KG1 (cell line): ENCODE results near the gene MACROD2.
"Not testable (repeated sequence)": the region's sequence is repeated elsewhere in the genome, so short reads cannot be mapped to it uniquely, and the experiment has no call there.

ENCODE experiments used
- DNase-seq: peaks from one replicate; lab custom pipeline; 2025; lab: John Stamatoyannopoulos, UW

MACROD2 gene

GRCh38 chr20:14915356-14915755 is 920.0 kb downstream of the MACROD2 start:
- no peak for DNase-seq

- no peak for DNase-seq
These were observed 921.1 kb downstream of the MACROD2 start for GRCh38 chr20:14916360-14916920.

GRCh38 chr20:14918281-14918680 is 923.0 kb downstream of the MACROD2 start:
- no peak for DNase-seq

DNA sequence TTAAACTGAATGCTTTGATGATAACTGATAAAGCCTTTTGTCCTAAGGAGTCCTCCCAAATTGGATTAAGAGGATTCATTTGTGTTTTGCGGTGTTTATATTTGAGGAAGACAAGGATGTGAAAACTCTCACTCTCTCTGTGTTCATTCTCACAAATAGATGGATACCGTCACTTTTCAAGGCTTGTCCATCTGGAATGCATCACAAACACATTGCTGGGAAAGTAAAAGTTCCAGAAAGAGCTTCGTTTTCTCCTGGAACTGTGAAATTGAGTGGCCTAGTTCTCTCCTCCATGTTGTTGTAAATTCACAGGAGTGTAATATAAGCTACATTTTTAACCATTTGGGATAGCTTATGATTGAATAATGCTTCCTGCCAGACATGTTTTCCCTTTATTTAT is 923.7 kb downstream of the MACROD2 start:
- DNase-seq = no peak

GRCh38 chr20:14919501-14920081 is 924.3 kb downstream of the MACROD2 start:
- DNase-seq = no peak

- no peak for DNase-seq
These were observed 926.2 kb downstream of the MACROD2 start for GRCh38 chr20:14921513-14921912.

DNA sequence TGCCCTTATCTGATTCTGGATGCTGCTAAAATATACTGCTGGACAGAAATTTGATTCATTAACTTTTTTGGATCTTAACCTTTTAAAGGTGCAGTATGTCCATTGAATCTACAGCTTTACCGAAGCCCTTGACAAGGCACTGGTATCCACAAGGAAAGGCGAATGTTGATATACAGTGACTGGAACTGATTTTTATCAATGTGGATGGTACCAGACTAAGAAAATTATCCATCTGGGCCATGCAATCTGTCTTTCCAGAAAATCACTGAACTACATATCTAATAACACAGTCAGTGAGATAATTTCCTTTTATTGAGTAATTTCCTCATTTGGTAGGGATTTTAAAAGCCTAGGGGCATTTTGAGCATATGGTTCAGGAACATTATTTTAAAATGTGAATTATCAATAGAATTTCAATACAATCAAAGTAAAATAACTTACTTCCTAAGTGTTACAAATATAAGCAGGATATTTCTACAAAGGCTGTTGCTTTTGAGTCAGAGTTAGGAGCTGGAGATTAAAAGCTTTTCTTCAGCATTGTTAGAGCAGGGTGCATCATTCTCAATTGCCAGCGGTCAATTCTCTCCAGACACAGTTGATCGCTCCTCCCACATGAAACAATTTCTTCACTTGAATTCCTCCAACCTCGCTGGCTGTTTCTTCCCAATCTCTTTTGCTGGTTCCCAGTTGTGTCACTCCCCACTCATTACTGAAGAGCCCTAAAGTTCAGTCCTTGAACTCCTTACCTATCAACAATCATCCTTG is 927.4 kb downstream of the MACROD2 start:
- no peak for DNase-seq

DNA sequence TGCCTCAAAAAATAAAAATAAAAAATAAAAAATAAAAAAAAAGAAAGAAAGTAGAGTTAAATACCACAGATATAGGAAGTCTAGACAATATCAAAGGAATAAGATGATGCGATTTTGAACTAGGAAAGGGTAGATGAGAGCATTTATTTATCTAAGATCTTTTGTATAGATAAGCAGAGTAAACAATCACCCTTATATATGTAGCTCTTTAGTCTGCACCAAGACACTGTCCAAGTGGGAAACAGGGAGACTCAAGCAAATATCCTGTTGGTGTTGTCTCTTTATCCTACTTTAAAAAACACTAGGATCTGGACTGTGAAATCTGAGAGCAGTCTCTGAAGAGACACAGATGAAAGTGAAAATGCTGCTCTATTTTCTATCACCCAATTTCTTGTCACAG is 929.1 kb downstream of the MACROD2 start:
- DNase-seq = no peak

DNA sequence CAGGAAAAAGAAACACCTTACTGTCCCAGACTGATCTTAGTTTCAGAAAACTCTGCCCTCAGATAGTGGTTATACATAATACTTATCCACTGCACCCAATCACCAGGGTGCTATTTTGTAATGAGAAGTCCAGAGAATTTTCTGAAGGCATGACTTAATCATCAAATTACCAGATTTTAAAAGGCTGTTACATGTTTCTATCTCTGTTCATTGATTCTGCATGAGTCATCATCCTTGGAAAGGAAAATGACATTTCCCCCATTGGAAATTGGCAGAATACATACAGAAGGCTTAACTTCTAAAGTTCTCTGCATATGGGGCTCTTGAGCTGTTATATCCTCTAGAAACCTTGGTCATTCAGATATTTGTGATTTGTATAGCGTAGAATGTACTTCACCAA is 930.0 kb downstream of the MACROD2 start:
- no peak for DNase-seq

- DNase-seq = not testable (repeated sequence)
These were observed 931.1 kb downstream of the MACROD2 start for GRCh38 chr20:14926436-14926835.

GRCh38 chr20:14928083-14928482 is 932.8 kb downstream of the MACROD2 start:
- no peak for DNase-seq

DNA sequence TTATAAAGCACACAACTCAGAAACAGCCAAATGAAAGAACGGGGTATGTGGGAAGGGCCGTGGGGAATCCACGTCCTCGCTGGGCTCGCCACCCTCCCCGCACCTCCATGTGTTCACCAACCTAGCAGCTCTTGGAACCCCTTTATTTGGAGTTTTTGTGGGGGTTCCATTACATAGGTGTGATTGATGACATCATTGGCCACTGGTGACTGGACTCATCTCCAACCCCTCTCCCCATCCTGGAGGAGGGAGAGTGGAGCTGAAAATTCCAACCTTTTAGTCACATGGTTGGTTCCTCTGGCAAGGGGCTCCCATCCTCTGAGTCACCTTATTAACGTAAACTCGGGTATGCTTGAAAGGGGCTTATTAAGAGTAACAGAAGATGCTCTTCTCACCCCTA is 934.1 kb downstream of the MACROD2 start:
- DNase-seq = no peak

DNA sequence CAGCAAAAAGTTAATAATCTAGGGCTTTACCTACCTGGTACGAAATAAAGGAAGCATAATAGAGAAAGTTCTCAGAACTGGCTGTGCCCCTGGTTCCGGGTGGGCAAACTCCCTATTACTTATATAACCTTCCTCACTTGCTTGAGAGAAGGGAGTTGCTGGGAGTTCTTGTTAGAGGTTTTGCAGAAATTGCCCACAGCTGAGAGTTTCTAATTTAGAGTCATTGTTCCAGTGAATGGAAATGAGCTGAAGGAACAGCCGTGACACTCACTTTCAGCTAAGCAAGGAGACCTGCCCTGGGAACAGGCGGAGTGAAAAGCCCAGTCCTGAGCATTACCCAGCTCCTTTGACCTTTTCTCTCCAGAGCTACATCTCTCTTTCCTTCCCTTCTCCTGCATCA is 936.7 kb downstream of the MACROD2 start:
- no peak for DNase-seq

DNA sequence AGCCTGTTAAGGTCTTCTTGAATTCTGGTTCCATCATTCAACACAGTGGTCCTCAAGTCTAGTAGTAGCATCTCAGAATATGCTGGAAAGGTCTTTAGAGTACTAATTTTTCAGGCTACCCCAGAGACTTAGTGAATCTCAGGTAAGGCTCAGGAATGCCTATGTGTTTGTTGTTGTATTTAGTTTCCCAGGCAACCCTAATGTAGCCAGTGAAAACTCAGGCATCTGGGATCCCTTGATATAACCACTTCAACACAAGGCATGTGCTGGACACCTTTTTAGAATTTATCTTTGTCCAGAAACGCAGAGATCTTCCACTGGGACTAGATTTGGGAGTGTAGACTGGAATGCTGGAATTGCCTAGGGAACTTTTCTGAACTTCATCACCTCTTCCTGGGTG is 940.0 kb downstream of the MACROD2 start:
- DNase-seq = no peak

DNA sequence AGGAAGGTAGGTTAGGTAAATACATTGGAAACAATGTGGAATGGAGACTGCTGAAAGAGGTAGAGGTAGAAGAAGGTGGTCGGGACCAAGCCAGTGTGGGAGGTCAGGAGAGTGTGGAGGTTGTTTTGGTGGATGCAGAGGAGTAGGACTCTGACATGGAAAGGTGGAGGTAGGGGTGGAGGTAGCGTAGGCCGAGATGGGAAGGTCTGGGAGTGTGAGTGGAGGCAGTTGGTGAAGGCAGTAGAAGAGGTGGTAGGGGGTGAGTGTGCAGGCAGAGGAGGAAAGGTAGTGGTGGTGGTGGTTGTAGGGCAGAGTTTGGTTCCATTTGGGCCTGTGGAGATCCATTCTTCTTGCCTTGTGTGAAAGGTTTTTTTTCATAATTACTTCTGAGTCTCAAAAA is 941.7 kb downstream of the MACROD2 start:
- no peak for DNase-seq

- DNase-seq = no peak
These were observed 942.5 kb downstream of the MACROD2 start for GRCh38 chr20:14937846-14938245.

- DNase-seq = no peak
These were observed 952.2 kb downstream of the MACROD2 start for GRCh38 chr20:14947536-14947935.

DNA sequence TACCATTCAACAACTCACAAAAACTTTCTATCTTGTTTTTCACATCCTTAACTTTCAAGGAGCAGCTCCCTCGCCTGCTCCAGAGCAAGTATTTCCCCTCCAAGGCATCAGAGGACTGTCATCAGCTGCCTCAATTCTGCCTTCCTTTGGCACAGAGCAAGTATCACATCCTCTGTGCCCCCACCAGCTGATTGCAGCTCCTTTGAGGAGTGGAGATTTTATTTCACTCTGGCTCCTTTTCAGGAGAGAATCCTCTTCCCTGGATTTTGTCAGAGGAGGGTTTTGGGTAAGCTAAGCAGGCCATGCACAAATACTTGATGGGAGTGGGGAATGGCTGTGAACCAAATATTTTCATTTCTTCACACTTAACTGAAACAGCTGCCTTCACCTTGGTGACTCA is 952.6 kb downstream of the MACROD2 start:
- no peak for DNase-seq

- no peak for DNase-seq
These were observed 953.1 kb downstream of the MACROD2 start for GRCh38 chr20:14948416-14948815.

DNA sequence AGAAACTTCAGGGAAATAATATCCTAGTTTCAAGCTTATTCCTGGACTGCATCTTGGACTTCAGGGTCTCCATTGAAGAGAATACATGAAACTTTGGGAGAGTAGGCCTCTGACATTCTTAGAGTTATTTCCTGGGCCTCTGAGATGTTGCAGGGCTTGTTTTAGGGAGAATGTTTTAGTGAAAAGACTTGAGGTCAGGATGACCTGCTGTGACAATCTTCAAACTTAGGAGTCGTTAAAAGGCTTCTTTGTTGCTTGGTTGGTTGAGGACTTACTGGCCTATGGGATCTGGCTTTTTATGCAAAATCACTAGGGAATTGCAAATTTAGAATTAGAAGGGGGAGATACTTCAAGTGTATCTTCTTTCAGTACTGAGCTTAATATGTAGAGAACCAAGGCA is 955.3 kb downstream of the MACROD2 start:
- no peak for DNase-seq

DNA sequence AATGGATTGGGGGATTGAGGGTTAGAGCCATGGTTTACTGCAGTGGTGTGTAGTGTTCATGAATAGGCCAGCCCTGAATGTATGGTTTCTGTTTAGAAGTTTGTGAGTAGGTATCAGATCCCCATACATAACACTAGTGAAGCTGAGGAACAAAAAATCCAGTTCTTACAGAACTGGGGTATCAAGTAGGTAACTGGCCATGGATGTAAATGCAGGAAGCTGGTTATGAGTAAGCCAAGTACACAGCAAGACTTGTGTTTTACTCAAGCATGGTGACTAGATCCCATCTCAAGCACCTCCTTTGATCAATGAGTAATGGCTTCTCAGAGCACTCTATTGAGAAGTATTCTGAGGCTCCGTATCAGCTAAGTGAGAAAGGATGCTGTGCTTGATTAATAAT is 955.8 kb downstream of the MACROD2 start:
- DNase-seq = no peak

- DNase-seq = no peak
These were observed 956.5 kb downstream of the MACROD2 start for GRCh38 chr20:14951707-14952418.

DNA sequence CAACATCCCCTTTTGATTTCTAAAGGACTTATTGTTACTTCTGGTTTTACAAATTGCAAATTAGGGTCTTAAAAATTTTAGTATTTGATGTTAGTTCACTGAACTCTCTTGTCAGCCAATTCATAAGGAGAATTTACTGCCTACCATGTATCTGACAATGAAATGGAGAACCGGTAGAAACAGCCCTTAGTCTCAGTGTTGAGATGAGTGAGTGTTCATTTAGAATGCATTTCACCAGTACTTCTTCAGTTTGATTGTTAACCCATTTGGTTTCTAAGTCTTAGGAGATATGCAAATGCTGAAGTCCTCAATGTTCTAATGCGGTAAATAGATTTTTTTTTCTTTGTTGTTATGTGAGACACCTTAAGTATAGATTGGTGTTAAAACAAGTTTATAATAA is 958.4 kb downstream of the MACROD2 start:
- no peak for DNase-seq
